ENCODE measurements around the gene UBE2V1.
"Not testable (repeated sequence)": the region's sequence is repeated elsewhere in the genome, so short reads cannot be mapped to it uniquely, and the experiment has no call there.

Gene UBE2V1

DNA sequence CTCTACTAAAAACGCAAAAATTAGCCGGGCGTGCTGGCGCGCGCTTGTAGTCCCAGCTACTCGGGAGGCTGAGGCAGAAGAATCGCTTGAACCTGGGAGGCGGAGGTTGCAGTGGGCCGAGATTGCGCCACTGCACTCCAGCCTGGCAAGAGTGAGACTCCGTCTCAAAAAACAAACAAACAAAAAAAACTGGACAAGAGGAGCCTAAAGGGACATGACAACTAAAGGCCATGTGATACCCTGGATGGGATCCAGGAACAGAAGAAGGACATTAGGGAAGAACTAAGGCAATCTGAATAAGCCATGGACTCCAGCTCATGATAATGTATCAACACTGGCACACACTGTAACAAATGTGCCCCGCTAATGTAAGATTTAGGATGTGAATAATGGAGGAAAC lies 24.8 kb upstream of the UBE2V1 start:
- DNase-seq (ENCODE audit: low read depth in 2 of 2): not testable (repeated sequence)

DNA sequence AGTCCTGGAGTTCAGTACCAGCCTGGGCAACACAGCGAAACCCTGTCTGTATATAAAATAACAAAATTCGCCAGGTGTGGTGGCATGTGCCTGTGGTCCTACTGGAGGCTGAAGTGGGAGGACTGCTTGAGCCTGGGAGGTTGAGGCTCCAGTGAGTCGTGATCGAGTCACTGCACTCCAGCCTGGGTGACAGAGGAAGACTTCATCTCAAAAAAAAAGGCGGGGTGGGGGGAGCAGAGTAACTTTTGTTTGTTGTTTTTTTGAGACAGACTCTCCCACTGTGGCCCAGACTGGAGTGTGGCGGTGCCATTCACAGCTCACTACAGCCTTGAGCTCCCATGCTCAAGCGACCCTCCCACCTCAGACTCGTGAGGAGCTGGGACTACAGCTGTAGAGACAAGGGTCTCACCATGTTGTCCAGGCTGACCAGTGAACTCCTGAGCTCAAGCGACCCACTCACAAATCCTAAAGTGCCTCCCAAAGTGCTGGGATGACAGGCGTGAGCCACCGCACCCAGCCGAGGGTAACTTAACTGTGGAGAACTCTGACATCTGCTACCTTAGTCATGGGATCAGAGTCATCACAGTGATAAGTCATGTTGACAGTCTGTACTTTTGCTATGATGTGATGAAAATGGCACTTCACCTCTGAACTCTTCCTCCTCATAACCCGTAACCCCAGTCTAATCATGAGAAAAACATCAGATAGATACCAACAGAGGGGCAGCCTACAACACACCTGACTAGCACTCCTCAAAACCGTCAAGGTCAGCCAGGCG lies 24.1 kb upstream of the UBE2V1 start:
- no peak for DNase-seq (ENCODE audit: low read depth in 2 of 2)

DNA sequence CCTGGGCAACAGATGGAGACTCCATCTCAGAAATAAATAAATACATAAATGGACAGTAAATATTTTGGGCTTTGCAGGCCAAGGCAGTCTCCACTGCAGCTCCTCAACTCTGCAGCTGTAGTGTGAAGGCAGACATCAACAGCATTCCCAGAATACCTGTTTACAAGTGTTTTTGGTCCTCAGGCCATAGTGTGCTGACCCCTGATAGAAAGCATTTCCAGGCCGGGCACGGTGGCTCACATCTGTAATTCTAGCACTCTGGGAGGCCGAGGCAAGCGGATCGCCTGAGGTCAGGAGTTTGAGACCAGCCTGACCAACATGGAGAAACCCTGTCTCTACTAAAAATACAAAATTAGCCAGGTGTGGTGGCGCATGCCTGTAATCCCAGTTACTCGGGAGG lies 22.2 kb upstream of the UBE2V1 start:
- not testable (repeated sequence) for DNase-seq (ENCODE audit: low read depth in 2 of 2)

DNA sequence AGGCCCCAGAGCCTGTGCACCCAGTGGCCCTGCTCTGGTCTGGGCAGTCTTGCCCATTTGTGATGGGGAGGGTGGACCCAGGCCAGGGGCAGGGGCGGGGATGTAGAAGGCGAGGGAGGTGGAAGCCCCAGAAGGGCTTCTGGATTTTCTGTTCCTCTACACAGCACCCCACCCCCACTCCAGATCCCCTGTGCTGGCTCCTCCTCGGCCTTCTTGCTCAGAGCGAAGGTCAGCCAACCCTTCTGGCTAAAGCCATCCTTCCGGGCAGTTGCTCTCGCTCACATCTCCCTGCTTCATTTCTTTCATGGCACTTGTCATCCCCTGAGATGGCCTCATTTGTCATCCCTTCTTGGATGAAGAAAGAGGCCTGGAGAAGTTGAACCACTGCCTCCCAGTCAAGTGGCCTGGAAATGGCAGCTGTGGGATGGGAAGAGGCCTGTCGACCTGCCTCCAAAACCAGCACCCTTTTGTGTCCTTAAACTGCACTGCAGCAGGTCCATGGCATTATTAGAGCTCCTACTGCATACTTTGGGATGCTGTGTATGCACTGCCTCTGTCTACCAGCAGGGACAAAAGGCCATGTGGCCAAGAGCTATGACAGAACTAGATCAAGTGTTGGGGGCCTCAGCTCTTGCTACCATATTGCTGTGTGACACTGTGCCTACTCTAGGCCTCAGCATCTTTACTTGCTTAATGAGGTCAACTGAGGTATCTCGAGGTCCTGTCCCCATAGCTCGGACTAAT lies 20.7 kb upstream of the UBE2V1 start:
- no peak for DNase-seq (ENCODE audit: low read depth in 2 of 2)

DNA sequence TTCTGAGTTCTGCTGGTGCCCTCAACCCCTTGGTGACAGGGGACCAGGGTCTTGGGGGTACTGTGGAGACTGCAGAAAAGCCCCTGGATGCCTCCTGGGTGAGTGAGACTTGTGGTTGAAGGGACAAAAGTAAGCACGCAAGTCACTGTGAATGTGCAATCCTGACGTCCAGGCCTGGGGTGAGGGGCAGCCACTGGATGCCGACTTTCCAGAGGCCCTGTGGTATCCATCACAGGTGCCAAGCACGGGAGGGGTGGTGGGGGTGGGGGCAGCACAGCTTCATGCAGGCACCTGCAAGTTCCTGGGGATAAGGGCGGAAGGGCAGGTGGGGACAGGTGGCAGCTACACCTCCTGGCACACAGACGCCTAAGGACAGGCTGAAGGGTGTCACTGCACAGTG lies 20.1 kb upstream of the UBE2V1 start:
- no peak for DNase-seq (ENCODE audit: low read depth in 2 of 2)

DNA sequence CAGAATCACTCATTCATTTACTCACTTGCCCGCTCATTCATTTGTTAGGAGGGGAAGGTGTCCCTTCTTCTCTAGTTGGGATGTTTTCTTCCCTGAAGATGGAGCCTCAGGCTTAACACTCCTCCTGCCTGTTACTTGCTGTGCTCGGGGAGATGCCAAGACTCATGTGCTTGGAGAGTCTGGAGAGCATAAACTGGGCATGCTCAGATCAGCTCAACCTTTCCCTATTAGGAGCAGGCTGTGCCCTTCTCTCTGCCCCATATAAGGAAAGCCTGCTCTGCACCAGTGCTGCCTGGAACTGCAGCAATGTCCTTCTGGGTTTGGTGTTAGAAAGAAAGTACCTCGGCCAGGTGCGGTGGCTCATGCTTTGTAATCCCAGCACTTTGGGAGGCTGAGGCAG lies 18.0 kb upstream of the UBE2V1 start:
- DNase-seq (ENCODE audit: low read depth in 2 of 2): no peak

DNA sequence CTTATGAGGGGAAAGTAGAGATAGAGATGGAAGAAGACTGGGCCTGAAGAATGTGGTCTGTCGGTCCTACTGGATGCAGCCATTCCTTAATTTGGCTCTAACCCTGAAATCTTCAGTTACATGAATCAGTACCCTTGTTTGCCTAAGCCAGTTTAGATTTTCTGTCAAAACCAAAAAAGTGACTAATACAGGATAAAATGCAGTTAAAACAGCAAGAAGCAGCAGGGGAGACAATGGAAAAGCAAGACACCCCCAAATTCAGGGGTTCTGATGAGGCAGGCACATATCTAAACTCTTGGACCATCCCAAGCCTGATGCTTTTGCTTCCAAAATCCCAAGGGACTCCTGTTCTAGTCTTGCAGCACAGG lies 17.4 kb upstream of the UBE2V1 start:
- DNase-seq (ENCODE audit: low read depth in 2 of 2): no peak

DNA sequence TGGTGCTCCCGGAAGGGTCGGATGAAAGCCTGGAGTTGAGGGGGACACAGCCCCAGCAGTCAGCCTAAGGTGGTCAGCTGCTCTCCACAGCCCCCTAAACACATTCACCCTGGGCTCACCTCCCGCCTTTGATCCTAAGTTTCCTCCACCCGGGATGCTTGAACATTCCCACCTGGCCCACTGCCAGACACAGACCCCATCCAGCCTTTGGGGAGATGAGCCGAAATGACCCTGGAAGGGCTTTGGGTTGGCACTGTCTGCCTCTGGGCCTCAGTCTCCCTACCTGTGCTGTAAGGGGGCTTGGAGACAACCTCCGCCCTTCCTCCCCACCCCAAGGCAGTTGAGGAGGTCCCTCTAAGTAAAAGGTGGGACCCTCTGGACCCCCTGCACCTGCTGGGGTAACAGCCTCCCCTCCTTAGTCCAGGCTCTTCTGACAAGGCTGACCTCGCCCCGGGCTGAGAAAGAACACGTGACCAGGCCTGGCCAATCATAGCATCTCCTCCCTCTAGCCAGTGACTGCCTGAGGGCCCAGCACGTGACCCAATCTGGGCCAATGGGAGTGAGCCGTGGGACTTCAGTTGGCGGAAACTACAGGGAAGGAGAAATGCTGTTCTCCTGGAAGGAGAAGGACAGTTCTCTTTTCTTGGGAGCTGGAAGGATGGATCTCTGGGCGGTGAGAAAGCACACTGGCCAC lies 16.9 kb upstream of the UBE2V1 start:
- no peak for DNase-seq (ENCODE audit: low read depth in 2 of 2)

- DNase-seq (ENCODE audit: low read depth in 2 of 2): no peak
Measured at GRCh38 chr20:50128520-50128905, 15.6 kb upstream of the UBE2V1 start.

- DNase-seq (ENCODE audit: low read depth in 2 of 2): no peak
Measured at GRCh38 chr20:50127587-50128519, 14.9 kb upstream of the UBE2V1 start.

- DNase-seq (ENCODE audit: low read depth in 2 of 2): no peak
Measured at GRCh38 chr20:50126662-50127061, 13.7 kb upstream of the UBE2V1 start.

- DNase-seq (ENCODE audit: low read depth in 2 of 2): no peak
Measured at GRCh38 chr20:50125279-50125678, 12.3 kb upstream of the UBE2V1 start.

DNA sequence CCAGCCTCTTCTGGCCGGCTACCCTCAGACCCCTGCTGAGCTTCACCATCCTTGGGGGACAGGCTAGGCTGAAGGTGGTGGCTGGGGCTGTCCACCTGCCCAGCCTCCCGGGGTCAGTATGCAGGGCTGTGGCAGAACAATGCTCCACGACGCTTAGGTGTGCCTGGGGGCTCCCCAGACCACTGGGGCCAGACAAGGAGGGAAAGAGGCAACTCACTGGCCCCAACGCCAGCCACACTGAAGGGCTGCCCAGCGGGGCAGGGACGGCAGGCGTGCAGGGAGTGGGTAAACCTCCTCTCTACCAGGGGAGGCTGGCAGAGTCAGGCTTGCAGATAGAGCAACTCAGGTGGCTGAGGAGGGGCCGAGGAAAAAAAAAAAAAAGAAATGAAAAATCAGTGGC lies 11.5 kb upstream of the UBE2V1 start:
- no peak for DNase-seq (ENCODE audit: low read depth in 2 of 2)

- DNase-seq (ENCODE audit: low read depth in 2 of 2): no peak
Measured at GRCh38 chr20:50123418-50123817, 10.5 kb upstream of the UBE2V1 start.

- no peak for DNase-seq (ENCODE audit: low read depth in 2 of 2)
Measured at GRCh38 chr20:50122763-50123162, 9.8 kb upstream of the UBE2V1 start.

DNA sequence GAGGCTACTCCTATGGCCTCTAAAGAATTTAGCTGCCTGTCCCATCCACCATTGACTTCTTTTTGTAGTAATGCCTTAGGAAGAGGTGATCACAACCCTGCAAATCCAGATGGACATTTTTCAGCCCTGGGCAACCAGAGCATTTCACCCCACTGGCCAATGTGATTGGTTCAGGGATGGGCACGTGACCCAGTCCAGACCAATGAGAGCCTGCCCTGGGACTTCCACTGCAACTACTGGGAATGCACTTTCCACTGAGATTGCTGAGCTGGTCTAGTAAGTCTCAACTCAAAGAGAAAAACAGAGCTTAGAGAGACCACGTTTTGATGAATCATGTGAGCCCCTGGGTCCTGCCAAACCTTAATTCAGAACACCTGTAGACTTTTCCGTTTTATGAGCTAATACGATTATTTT lies 8.9 kb upstream of the UBE2V1 start:
- no peak for DNase-seq (ENCODE audit: low read depth in 2 of 2)

DNA sequence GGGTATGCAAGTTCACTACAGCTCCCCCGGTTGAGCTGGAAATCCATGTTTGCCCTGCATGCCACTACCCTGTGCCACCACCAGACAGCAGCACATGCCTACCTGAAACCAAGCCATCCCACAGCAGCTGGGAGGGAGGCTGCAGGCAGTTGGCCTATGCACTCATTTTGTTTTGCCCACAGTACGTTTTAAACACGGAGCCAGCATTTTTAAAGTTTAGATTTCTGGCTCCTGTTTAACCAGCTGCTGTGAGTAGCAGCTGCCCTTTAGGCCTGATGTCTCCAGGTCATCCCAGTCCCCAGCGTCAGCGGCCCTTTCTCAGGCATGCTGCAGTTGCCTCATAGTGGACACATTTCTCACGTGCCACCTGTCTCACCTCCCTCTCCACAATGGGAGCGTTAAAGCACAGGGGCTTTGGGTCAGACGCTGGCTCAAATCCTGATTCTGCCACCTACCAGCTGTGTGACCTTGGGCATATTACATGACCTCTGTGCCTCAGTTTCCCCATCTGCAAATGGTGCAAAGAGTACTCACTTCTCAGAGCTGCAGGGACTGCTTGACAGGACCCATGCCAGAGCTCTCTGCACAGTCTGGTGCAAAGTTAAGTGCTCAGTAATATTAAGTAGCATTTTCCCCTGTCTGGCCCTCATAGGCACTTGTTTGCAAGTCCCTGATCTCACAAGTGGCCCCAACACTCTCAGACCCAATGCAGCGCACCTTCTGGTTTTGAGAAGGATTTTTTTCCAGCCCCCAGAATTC lies 8.2 kb upstream of the UBE2V1 start:
- peak; percentile 43 to 53 for DNase-seq (ENCODE audit: low read depth in 2 of 2)

DNA sequence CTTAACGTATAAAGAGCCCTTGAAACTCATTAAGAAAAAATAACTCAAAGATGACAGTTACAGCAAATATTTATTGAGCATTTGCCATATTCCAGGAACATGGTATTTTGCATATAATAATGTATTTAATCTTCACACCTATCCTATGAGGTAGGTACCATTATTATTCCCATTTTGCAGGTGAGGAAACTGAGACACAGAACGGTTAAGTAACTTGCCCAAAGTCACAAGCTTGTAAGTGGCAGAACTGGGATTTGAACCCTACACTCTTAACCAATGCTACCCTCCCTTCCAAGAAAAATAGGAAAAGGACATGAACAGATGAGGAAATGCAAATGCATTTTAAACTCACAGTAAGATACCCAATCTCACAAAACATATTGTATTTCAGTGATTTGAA lies 5.3 kb upstream of the UBE2V1 start:
- no peak for DNase-seq (ENCODE audit: low read depth in 2 of 2)

DNA sequence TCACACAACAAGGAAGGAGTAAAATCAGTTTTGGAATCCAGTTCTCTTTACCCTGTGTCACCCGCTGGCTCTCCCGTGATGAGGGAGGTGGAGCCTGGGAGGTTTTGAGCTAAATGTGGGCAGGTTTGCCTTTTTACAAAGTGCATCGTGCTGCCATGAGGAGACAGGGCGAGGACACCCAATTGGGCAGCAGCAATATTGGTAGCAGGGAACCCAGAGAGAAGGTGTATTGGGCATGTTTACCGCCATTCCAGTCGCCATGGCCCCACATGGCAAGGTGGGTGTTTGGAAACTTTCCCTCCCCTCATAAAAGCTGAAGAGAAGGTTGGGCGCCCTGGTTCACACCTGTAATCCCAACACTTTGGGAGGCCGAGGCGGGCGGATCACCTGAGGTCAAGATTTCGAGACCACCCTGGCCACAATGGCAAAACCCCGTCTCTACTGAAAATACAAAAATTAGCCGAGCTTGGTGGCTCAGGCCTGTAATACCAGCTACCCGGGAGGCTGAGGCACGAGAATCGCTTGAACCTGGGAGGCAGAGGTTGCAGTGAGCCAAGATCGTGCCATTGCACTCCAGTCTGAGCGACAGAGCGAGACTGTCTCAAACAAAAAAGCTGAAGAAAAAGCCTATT lies 3.5 kb upstream of the UBE2V1 start:
- DNase-seq (ENCODE audit: low read depth in 2 of 2): no peak

DNA sequence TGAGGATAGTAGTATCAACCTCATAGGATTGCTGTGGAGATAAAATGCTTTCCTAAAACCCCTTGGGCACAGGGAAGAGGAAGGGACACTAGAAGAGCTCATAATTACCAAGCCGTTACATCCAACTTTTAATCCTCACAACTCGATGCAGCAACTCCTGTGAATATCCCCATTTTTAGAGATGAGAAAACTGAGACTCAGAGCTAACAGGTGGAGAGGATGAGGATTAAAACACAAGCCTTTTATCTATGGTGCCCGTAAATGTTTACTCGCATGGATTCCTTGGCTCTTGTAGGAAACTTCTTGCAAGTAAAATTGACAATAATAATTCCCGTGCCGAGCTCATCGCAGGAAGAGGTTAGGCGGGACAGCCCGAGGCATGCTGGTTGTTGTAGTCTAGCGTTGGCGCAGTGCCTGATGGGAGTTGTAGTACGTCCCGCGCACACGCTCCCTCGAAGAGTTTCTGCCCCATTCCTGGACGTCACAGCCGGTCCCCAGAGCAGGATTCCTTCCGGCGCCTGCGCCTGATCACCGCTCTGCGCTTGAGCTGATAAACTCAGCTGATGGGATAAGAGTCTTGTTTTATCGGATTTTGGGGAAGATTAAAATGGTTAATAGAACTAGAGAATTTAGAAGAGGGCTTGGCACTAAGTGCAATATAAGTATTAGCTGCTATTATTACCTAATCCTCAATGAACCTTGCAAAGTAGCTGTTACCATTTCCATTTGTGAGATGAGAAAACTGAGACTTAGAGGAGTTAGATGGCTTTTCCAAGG lies 2.8 kb upstream of the UBE2V1 start:
- peak; percentile 80 to 82 for DNase-seq (ENCODE audit: low read depth in 2 of 2)

All from stimulated activated CD4-positive, alpha-beta T cell treated with anti-CD3 and anti-CD28 coated beads, Interleukin-1b, Interleukin-23, amount 100 ng/mL, for 4 hours (primary cell).